Measurements from ENCODE around the gene BICD1.

Gene BICD1

GRCh38 chr12:32136404-32136803, 29.8 kb downstream of the BICD1 start:
- no peak overlapping the region for H3K27ac ChIP-seq (replicated peaks)
- H3K27me3 ChIP-seq (ENCODE audit: insufficient read depth, poor library complexity, severe bottlenecking): no peaks in the 10 kb centered on the region
- H3K4me3 ChIP-seq (replicated peaks; ENCODE audit: insufficient read depth, low read length): no peak overlapping the region
- TF ChIP-seq POLR2AphosphoS5 (IDR thresholded peaks at IDR 0.05; ENCODE audit: low read depth): no peak
- no peak for TF ChIP-seq REST (IDR thresholded peaks at IDR 0.05; ENCODE audit: insufficient replicate concordance, low read depth)
- no peak for TF ChIP-seq CTCF (IDR thresholded peaks at IDR 0.05; ENCODE audit: insufficient read depth, low read length)
- no peak for TF ChIP-seq GABPA (IDR thresholded peaks at IDR 0.05; ENCODE audit: low read depth)
- TF ChIP-seq SPI1 (IDR thresholded peaks at IDR 0.05; ENCODE audit: borderline replicate concordance, low read depth): no peak
- DNase-seq (ENCODE audit: low read depth in 1 of 2, low spot score in 1 of 2): no peak

- TF ChIP-seq REST (IDR thresholded peaks at IDR 0.05; ENCODE audit: insufficient replicate concordance, low read depth): no peak
- TF ChIP-seq CTCF (IDR thresholded peaks at IDR 0.05; ENCODE audit: insufficient read depth, low read length): no peak
- no peak for TF ChIP-seq POLR2AphosphoS5 (IDR thresholded peaks at IDR 0.05; ENCODE audit: low read depth)
- TF ChIP-seq SPI1 (IDR thresholded peaks at IDR 0.05; ENCODE audit: borderline replicate concordance, low read depth): no peak
- no peak for TF ChIP-seq GABPA (IDR thresholded peaks at IDR 0.05; ENCODE audit: low read depth)
- H3K27ac ChIP-seq (replicated peaks): no peak overlapping the region
- H3K27me3 ChIP-seq (ENCODE audit: insufficient read depth, poor library complexity, severe bottlenecking): no peaks in the 10 kb centered on the region
- peak; percentile 24 to 50 for DNase-seq (ENCODE audit: low read depth in 1 of 2, low spot score in 1 of 2)
- no peak overlapping the region for H3K4me3 ChIP-seq (replicated peaks; ENCODE audit: insufficient read depth, low read length)
Observed at GRCh38 chr12:32139064-32139421, 32.4 kb downstream of the BICD1 start.

- Histone ChIP-seq H3K27ac (replicated peaks) (no peak overlapping the region), H3K4me3 (replicated peaks; ENCODE audit: insufficient read depth, low read length) (no peak overlapping the region), H3K27me3 (ENCODE audit: insufficient read depth, poor library complexity, severe bottlenecking) (no peaks in the 10 kb centered on the region)
- TF ChIP-seq REST (IDR thresholded peaks at IDR 0.05; ENCODE audit: insufficient replicate concordance, low read depth) (no peak), POLR2AphosphoS5 (IDR thresholded peaks at IDR 0.05; ENCODE audit: low read depth) (no peak), SPI1 (IDR thresholded peaks at IDR 0.05; ENCODE audit: borderline replicate concordance, low read depth) (no peak), CTCF (IDR thresholded peaks at IDR 0.05; ENCODE audit: insufficient read depth, low read length) (no peak), GABPA (IDR thresholded peaks at IDR 0.05; ENCODE audit: low read depth) (no peak)
- no peak for DNase-seq (ENCODE audit: low read depth in 1 of 2, low spot score in 1 of 2)
Observed at GRCh38 chr12:32140877-32141276, 34.2 kb downstream of the BICD1 start.

All from HL-60 (cell line).